HK-2 (cell line): Measurements from ENCODE around the gene DCHS1.

Experiments used
- DNase-seq: peaks from one replicate; pipeline ENCODE4 v3.0.0-alpha.2; 2018; ENCODE audit not compliant: unreplicated experiment

Gene DCHS1

DNA sequence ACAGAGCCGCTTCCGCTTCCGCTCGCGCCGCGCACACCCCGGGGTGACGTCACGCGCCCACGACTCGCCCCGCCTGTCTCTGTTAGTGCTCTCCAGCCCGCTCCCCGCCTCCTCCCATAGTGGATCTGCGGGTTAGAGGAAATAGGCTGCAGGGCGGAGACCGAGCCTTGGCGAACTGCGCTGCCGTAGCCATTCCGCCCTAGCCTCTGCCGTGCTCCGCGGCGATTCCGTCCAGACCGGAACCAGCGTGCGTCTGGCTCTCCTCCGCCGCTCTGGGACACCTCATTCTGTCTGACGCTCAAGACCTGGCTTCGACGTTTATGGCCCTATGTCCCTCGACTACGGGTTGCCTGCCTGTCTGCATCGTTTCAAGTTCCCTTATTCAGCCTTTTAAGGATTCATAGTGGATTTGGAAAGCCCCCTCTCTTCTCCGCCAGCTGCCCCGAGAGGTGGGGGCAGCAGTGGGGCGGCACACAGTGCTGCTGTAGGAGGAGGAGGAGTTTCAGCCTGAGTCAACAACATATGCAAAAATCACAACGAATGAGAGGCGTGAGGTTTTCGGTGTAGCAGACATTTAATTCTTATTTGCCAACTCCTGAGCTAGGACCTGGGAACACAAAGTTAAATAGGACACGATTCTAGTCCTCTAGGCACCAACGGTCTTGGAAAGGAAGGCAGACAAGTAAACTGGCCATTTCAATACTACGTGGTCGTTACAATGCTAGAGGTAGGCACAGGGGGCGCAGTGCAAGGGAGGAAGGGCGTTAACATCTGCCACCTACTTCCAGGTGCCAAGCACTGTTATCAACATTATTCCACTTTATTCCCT, 43.2 kb downstream of the DCHS1 start, which contains the start of gene TAF10:
TSS of gene TAF10 (minus strand) at position 4 of the 829 bp plus-strand sequence. CDS start 27 bp downstream, outside the sequence.
- peak; percentile 90 for DNase-seq

DNA sequence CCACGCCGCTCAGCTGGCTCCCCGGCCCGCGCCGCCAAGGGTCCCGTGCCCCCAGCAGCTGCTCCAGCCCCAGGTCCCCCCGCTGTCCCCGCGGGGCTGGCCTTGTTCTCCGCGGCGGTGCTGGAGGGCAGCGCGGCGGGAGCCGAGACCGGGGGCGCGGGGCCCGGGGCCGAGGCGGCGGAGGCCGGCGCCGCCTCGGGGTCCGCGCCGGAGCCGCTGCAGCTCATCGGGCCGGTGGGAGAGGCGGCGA, 43.7 kb downstream of the DCHS1 start:
- no peak for DNase-seq

DNA sequence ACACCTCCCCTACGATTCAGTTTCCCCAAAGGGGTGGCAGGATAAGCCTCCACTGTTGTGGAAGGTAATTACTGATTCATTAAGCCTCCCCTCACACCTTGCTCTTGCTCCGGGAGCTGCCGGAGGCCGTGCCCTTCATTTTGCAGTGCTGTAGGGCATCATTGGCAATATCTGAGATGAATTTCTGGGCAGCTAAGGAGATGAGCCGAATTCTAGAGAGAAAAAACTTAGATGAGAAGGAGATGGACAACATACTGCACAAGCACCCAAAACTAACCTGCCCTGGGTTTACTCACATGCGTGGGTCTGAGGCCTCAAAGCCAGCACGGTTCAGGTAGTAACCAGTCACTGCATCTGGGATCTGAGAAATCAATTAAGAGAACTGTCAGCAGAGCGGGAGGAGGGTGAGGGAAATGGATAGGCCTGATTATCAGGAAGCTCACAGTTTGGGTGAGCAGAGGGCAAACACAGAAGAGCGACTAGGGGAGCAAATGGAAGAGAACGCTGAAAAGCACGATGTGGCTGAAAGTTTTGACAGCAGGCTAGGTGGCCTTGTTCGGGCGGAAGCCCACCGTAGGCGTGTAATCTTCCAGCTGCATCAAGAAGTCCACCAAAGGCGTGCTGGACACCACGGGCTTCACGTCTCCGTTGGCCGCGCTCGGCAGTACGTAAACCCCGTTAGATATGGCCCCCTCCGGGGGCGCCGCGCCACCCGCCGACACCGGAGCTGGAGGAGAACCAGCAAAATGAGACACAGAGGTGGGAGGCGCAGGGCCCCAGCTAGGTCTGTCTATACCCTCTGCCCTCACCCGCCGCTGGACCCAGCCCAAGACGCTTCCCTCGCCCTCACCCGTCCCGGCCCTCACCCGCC, 44.3 kb downstream of the DCHS1 start:
- DNase-seq, result peak; percentile 32

DNA sequence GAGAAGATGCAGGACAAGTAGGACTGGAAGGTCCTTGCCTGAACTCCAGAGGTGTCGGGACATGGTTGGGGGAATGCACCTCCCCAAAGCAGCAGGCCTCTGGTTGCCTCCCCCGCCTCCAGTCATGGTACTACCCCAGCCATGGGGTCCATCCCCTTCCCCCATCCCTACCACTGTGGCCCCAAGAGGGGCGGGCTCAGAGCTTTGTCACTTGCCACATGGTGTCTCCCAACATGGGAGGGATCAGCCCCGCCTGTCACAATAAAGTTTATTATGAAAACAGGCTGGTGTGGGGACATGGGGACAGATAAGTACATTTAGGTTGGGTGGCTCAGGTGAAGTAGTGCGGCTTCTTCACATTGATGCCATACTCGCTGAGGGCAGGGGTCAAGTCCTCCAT, 45.0 kb downstream of the DCHS1 start:
- DNase-seq, result no peak

DNA sequence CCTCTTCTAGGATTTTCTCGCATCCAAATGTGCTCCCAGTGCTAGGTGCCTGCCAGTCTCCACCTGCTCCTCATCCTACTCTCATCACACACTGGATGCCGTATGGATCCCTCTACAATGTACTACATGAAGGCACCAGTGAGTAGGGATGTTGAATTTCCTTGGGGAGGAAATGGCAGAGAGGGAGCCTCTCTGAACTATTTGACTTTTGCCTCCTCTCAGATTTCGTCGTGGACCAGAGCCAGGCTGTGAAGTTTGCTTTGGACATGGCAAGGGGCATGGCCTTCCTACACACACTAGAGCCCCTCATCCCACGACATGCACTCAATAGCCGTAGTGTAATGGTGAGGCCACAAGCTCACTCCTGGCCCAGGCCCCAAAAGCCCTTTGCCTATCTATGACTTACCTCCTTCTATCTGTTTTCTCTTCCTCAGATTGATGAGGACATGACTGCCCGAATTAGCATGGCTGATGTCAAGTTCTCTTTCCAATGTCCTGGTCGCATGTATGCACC, 46.0 kb downstream of the DCHS1 start:
- no peak for DNase-seq

DNA sequence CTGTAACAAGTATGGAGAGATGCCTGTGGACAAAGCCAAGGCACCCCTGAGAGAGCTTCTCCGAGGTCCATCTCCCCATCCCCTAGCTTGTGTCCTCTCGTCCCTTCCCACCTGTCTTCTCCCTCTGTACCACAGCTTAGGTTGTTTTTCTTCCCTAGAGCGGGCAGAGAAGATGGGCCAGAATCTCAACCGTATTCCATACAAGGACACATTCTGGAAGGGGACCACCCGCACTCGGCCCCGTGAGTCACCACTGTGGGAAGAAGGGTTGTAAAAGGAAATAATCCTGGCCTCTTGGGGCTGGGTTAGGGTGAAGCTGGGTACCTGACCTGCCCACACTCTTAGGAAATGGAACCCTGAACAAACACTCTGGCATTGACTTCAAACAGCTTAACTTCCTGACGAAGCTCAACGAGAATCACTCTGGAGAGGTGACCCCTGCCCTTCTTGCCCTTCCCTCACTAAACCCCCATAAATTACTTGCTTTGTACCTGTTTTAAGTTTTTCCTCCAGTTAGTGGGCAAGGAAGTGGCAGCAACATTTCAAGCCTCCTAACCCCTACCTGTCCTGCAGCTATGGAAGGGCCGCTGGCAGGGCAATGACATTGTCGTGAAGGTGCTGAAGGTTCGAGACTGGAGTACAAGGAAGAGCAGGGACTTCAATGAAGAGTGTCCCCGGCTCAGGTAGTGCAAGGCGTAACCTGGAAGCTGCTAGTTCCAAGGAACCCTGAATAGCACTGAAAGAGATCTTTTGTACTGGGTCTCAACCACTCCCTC, 46.7 kb downstream of the DCHS1 start:
- DNase-seq, result no peak

DNA sequence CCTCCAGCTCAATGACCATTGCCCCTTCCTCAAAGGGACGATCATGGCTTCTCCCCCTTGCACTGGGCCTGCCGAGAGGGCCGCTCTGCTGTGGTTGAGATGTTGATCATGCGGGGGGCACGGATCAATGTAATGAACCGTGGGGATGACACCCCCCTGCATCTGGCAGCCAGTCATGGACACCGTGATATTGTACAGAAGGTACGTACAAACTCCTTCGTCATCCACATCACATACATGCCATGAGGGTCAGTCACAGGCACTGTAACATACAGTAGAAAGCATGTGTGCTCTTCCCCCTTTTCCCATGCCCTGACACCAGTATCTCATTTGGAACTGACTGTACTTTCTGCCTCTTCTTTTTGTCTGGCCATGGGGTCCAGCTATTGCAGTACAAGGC, 47.6 kb downstream of the DCHS1 start:
- DNase-seq, result no peak

DNA sequence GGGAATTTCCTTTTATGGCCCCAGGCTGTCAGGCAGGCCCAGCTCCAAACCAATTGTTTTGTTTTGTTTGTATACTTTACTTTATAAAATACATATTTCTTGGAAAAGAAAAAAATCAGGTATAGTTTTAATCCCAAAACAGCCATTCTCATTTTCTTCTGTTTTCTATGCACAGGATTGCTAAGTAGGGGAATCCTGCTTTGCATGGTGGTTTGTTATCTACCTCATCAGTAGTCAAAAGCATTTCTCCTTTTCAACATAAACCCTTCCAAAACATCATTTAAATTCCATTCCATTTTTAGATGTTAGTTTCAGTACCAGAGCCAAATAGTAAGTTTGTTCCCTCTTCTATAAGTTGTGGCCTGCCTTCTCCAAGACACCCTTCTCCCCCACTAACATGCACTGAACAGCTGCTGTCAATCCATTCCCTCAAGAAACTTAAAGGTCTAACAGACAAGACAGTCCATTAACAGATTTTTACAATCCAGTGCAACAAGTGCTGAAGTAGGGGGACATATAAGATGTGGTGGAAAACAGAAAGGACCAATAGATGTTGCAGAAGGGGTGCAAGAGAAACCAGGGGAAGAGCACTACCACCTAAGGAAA, 48.3 kb downstream of the DCHS1 start:
- no peak for DNase-seq

DNA sequence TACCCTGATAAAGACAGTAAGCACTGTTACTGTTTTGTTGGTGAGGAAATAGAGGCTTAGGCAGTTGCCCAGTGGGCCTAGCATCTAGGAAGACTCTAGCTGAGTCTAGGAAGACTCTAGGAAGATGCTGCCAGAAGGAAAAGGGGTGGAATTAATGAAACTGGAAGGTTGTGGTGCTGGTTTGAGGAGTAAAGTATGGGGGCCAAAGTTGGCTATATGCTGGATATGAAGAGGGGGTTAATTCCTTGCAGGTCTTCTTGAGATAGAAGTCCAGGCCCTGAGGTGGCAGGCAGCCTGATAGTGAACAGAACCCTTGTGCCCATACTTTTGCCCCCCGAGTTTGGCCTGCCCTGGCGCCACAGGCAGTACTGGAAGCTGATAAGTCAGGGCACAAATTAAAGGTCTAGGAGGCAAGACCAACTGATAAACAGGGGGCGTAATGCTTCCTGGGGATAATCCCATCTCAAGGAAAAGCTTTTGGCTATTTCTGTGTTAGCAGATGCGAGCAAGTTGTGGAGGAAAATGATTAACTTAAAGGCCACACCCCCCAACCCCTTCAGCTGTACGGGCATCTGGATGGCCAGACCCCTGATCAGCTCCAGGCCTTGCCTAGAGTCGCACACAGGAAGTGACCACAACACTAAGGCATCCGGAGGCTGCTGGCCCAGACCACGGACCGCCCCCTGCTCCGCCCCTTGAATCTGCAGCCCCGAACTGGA, 49.0 kb downstream of the DCHS1 start:
- DNase-seq, result peak; percentile 88

DNA sequence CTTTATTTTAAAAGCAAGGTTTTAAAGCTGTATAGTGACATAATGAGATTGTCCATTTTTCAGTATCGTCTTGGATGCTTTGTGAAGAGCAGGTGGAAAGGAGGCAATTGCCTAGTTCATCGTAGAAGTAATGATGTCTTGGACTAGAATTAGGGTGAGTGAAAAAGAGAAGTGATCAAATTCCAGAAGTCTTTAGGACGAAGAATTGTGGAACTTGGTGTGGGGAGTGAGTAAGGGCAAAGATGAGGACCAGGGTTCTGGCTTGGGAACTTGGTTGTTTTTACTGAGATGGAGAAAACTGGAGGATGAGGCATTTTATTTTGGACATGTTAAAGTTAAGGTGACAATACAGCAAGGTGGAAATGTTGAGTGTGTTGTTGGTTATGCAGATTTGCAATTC, 50.8 kb downstream of the DCHS1 start:
- no peak for DNase-seq

DNA sequence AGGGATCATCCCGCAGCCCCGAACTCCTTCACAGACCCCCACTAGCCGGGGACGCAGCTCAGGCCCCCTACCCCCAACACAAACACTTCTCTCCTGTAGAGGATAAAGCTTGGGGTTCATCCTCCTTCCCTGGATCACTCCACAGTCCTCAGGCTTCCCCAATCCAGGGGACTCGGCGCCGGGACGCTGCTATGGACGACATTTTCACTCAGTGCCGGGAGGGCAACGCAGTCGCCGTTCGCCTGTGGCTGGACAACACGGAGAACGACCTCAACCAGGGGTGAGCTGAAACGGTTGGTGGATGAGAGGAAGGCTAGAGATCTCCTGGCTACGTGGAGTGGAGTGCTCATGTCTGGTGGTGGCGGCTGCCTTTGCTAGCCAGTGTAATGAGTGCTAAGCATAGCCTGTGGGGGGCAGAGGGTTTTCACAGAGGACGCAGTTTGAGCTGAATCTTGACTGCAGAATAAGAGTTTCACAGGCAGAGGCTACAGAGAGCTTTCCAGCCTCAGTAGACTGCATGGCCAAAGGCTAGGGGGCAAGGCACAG, 51.5 kb downstream of the DCHS1 start:
- DNase-seq, result peak; percentile 47

DNA sequence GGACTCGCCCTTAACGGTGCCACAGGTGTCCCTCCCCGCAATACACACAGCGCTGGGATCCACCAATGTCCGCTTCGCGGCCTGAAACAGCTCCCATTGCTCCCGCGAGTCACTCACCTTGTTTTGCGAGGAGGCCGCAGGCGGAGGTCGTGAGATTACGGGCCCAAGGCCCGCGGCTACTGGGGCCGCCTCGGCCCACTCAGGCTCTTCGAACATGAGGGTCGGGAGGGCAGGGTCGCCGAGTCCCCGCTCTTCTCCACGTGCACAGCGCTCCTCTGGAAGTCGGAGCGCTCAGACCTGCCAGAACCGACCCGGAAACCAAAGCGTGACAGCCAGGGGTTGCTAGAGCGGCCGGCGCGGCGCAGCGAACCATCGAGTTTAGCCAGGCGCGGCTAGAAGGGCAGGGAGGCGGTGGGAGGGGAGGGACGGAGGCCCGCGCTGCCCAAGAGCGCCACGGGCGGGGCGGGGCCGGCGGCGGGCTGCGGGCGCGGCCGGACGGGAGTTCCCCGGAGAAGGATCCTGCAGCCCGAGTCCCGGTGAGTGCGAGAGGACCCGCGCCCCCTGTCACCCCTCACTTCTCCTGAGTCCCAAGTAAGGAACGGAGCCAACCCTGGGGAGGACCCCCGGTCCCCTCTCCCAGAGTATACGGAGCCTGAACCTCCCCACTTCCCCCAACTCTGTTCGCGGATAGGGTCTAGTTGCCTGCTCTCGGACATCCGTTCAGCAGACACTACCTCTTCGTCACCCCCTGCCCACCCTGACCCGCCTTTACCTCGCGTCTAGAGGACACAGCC, 52.1 kb downstream of the DCHS1 start, which contains the start of the genes ILK and RRP8:
TSS of gene ILK (plus strand) at position 488 of the 794 bp plus-strand sequence. CDS start 498 bp downstream, outside the sequence.
TSS of gene RRP8 (minus strand) at position 330 of the 794 bp plus-strand sequence. CDS start at position 216, 114 bp downstream.
- DNase-seq, result peak; percentile 79

DNA sequence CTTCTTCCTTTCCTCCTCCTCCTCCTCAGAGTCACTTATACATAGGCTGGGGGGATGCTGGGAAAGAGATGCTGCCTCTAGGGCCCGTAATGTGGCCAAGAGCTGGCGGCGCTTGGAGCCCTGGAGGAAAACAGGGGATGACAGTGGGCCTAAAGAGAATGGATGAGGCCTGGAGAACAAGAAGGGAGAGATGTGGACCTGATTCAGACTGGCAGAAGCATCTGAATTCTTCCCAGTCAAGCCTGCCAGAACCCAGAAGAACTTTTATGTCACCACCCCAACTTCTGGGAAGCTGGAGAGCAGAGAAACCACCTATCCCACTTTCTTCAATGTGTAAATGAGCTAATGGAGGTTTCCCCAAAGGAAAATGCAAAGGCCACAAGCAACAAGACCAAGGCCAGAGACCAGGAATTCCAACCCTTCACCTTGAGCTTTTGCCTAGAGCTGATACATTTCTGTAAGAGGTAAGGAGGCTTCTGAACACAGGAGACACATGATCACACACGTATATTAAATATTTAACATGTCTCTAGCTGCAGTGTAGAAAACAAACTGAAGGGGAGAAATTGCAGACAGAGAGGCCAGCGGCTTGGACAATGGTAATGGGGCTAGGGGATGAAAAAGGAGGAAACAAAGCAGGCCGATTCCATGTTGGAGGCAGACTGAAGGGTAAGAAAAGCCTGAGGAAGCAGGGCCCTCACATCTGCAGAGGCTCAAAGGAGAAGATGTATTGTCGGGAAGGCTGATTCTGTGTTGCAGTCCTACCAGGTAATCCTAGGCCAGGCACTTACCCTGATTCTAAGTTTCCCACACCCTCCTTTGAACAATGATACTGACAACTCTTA, 53.3 kb downstream of the DCHS1 start:
- no peak for DNase-seq

DNA sequence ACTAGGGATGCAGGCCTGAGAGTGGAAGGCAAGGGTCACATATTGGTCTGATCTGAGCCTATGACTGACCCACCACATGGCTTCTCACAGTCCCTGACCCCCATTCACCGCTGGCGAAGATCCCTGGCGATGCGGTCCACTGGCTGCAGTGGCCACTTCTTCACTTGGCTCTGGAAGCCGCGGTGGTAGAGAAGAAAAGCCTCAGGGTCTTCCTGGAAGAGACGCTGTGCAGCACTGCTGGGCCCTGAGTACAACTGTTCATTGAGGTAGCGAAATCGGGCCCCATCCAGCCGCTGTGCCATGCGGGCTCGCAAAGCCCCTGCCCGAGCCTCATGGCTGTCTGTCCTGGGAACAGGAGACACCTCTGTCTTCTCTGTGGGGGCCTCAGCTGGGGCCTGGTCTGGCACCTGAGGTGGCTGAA, 54.6 kb downstream of the DCHS1 start:
- DNase-seq, result no peak

DNA sequence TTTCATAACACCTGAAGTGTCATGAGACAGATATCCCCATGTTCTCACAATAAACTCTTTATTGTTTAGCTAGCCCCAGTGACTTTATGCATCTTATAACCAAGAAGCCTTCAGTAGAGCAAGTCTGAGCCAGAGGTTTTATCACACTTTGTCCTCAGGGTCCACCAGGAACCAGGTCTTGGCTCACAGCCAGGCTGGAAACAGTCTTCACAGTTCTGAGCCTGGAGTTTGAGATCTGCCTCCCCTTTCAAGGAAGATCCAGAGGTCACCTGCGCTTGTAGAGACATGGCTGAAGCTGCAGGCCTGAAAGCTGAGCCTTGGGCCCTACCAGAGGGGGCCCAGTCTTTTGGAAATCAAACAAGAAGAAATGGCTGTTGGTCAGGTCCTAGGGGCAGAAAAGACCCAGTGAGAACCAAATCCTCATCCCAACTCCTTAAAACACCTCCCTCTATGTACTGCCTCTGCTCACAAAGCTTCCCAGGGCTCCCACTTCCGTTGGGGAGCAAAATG, 55.7 kb downstream of the DCHS1 start:
- DNase-seq, result no peak

DNA sequence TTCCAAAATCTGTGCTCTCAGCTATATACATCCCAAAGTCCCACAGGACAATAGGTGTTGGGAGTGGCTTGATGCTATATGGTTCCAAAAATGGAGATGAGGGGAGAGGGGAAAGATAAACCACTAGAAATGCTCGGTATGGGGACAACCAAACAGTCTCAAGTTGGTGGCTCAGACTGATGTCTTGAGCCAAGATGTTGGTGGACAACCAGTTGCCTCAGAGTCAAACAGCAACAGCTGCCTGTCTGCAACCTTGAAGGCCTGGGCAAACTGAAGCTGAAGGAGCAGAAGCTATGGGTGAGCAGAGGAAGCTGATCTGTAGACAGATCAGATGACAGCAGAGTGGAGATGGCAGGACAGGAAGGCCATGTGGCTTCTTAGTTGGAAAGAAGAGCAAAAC, 56.2 kb downstream of the DCHS1 start:
- DNase-seq, result no peak

DNA sequence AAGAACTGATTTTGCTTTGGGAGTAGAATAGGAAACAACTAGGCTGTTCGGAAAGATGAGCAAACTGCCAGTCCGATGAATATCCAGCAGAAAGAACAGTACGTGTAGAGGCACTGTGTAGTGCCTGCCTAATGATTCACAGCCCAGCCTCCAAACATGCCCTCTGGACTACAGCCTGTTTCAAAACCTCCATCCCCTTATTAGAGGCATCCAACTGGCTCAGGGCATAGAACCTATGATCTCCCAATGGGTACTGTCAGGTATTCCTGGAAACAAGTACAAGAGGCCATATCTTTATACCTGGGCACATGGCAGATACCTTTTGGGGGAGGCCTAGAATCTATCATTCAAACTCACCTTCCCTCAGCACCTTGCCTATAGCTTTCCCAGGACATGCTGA, 57.1 kb downstream of the DCHS1 start:
- no peak for DNase-seq

DNA sequence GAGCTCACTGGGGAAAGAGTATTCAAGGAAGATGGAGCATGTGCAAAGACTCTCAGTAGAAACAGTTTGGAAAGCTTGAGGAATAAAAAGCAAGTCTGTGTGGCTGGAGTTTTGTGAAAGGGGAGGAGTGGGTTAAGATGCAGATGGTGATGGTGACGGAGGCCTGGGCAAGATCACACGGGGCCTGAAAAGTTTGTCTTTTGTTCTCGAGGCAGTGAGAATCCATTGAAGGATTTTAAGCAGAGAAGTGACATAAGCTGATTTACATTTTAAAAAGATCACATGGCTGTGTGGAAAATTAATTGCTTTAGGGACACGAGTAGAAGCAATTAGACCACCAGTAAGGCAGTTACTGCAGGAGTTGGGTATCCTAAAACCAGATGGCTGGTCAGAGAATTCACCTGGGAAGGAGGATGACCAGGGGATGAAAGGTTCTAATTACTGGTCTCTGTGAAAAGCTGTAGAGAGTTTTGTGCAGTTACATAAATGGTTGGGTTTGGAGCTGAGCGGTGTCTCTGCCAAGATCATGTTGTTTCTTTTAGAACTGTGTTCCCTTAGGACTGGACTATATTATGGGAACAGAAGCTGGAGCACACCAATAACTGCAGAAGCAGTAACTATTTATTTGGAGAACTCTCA, 59.3 kb downstream of the DCHS1 start:
- no peak for DNase-seq
